Medulla oblongata (tissue), 1 donor: ENCODE measurements around the gene APBA2.

Experiments used
- DNase-seq: peaks from one replicate; pipeline ENCODE4 v3.0.0-alpha.2; 2015; ENCODE audit errors: extremely low spot score

The APBA2 gene

DNA sequence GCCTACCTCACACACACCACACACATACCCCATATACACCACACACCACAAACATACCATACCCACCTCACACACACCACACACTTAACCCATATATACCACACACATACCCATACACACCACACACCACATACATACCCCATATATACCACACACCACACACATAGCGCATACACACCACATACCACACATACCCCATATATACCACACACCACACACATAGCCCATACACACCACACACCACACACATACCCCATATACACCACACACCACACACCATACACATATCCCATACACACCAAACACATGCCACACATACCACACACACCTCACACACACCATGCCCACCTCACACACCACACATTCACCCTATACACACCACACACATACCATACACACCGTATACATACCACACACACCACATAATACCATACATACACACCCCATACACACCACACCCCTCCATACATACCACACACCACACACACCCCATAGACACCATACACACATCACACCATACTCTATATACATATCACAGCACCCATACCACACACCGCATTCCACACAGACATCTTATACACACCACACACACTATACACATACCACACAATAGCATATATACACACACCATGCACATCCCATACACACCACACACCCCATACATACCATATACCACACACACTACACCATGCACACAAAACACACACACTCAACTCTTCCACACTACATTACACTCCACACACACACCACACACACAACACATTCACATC, 29.5 kb downstream of the APBA2 start:
- DNase-seq = no peak

DNA sequence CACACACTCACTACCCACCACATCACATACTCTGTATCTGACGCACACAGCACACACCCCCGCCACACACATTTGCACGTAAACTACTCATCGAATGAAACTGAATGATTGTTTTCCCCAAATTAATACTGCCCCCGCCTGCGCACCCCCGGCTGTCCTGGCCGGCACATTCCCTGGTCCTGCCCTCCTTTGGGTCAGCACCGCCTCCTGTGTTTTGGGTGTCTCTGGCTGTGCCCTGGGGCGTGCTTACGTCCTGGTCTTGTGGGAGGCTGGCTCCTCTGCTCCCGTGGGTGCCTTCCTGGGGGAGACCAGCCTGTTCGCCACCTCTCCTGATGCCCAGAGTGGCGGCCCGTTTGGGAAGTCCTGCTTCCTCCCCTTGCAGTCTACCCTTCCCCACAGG, 30.2 kb downstream of the APBA2 start:
- DNase-seq = no peak

DNA sequence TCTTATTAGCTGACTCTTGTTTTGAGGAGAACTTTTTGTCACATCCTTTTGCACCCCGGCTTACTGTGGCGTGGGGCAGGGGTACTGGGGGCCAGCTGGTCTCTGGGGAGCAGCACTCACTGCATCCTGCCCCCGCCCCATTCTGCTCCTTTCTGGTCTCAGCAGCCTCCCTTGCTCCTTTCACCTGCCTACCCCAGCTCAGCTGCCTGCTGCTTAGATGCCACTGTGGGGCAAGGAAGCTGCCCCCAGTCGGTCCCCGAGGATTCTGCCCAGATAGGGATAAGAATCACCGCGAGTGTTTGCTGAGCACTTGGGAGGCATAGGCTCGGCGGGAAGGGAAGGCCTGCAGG, 32.0 kb downstream of the APBA2 start:
- DNase-seq = no peak

DNA sequence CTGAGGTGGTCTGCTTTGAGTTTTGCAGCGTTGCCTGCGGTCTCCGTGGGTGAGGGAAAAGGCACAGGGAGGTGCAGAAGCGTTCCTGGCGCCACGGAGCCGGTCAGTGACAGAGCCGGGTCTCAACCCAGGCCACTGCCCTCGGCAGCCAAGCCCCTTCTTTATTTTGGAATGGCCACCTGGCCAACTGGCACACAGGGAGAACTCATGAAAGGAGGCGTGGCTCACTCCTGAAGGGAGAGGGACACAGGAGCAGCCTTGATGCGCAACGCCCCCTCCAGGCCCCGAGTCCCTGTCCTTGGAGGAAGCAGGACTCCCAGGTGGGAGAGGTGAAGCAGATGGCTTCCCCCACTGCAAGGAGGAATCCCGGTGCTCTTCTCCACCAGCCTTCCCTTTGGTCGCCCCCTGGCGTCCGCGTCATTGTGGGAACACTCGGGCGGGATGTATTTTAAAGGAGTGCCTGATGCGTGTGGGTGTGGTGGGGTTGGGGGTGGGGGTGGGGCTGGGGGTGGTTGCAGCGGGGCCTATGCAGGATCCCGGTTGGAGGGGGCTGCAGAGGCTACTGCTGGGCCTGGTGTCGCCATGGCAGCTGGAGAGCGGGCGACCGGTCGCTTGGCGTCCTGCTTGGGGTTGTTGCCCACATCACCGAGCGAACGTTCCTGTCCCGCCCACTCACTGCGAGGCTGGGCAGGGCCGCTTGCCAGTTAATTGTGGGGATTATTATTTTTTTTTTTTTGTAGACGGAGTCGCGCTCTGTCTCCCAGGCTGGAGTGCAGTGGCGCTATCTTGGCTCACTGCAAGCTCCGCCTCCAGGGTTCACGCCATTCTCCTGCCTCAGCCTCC, 32.6 kb downstream of the APBA2 start:
- no peak for DNase-seq

DNA sequence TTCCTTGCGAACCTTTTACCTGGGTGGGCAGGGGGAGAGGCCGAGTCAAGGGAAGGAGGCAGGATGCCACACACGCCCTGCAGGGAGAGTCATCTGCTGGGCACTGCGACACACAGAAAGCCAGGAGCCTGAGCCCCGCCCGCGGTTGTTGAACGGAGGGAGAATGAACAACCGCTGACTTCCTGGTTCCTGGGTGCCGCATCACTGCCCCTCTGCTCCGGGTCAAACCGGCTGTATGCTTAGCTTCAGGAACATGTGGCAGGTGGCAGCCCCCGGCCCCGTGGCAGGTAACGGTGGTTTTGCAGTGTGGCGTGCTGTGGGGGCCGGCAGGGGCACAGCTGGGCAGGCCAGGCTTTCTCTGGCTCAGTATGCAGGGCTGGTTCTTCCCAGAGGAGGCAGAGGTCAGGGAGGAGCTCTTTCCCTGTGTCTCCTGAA, 33.4 kb downstream of the APBA2 start:
- no peak for DNase-seq

DNA sequence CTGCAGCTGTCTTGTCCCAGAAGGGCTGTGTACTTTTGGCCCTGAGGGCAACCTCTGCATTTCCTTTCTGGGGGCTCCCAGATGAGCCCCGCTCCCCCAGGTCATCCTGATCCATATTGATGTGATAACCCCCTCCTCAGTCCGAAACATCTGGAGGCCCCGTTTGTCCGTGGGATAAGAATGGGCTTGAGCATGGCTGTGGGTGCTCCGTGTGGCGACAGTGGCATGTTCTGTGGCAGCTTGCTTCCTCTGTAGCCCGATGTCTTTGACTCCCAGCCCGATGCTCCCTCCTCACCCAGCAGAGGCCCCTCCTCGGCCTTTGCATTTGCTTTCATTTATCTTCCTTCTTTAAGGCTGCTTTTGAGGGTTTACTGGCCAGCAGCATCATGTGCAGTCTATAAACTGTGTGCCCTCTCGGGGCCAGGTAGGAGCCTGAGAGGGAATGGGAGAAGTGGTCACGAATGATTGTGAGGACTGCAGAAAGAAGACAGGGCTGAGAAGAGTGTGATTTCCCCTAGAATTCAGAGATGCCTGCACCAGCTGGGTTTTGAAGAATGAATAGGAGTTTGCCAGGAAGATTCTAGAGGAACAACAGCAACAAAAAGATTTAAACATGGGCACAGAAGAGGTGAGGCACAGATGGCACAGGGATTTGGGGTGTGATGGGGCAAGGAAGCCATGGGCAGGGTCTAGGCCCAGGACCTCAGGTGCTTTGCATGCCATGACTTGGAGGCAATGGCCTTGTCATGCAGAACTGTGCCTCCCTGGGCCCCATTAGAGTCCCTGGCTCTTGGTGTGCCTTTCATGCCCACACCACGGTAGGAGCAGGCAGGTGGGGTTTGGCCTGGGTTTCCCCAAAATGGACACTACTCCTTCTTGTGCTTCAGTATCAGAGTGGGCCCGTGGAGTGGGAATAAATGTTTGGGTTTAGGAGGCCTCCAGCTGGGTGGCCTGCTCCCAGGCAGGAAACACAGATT, 34.2 kb downstream of the APBA2 start:
- no peak for DNase-seq

DNA sequence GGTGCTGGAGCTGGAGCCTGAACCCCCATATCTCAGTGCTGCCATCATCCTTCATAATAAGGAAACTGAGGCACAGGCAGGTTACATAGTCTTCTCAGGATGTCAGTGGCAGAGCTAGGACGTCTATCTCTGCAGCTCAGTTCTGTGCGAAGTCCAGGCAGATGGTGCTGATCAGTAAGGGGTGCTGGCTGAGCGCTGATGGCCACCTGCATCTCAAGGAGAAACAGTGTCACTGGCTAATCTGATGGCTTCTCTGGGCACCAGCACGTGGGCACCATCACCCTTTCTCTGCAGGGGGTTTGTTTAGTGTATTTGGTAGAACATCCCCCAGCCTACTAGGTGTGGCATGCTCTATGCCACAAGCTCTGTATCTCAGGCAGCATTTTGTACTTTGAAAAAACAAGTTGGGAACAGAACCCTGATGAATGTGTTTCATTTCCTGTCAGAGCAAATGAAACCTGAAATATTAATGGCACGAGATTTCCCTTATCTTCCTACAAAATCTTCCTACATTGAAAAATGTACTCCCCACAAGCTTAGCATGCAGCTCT, 35.1 kb downstream of the APBA2 start:
- no peak for DNase-seq

DNA sequence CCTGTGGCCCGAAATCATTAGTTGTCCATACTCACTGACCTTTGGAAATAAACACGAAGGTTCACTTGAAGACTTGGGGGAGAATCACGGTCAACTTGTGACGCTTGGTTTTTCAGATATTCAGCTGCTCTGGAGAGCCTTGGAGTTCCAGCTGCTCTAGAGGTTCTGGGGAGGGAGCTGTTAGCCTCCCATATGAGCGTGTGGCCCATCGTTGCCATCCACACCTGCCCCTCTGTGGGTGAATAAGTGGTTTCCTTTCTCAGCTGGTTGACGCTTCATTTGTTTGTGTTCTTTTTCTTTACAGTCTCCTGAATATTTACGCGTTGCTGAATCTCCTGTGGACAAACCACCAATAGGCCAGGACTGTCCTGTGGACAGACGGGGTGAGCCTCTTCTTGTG, 35.6 kb downstream of the APBA2 start:
- DNase-seq = no peak

DNA sequence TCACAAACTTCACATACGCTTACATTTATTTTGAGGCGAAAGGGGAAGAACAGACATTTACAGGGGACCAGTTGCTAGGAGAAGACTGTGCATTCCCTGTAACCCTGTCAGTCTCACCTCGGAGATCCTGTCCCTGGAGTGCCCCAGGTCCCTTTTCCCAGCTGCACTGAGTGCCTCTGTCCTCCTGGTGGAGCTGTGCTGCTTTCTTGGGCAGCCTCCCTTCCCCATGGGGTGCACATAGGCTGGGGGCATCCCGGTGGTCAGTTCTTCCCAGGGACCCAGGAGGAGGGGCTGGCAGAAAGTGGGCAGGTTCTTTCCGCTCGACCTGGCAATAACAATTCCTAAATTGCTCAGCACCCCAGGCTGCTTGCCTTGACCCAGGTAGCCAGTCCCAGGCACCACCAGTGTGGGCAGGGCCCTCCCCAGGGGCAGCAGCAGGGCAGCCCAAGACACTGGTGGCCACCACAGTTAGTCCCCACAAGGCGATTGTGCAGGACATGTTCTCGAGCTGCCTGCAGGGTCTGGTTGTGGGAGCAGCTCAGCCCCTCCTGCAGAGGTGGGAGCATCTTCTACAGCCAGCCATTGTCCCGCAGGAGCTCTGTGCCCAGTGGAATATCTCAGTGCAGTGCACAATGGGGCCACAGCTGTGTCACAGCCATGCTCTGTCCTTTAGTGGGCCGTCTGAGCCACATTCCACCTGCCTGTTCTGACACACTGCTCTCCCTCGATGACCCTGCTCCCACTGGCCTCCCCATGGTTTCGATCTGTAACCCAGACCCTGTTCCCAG, 36.3 kb downstream of the APBA2 start:
- DNase-seq = peak; percentile 61

DNA sequence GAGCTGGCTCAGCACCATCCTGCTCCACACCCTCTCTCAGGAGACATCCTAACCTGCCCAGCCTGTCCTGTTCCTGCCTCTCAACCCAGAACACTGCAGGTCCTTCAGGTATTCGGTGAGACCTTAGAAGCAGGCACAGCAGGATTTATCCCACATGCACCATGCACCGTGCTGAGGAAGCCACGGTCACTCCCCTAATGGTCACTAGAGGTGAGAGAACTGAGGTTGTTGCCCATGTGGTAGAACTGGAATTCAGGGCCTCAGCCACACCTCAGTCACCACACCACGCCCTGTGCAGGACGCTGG, 36.9 kb downstream of the APBA2 start:
- no peak for DNase-seq

DNA sequence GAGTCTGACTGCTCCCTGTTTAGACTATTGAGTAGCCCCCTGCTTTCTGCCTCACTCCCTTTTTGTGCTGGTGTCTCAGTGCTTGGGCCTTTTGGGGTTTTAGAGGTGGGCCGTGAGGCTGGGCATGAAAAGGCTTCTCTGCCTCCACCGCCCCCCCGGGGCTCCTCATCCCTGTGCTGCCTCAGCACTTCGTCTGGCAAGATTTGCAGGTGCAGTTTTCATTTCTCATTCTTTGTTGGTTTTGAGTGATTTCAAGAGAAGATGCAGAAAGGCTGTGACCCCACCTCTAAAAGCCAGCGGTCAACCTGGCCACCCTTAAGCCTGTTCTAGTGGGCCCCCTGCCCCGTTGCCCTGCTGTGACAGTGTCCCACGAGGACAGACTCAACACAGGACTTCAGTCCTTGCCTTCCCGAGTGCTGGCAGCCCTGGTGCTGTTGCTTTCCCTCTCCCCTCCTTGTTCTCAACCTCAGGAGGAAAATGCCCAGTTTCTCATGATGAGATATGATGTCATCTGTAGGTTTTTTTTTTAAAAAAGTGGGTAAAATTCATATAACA, 38.0 kb downstream of the APBA2 start:
- DNase-seq = no peak

DNA sequence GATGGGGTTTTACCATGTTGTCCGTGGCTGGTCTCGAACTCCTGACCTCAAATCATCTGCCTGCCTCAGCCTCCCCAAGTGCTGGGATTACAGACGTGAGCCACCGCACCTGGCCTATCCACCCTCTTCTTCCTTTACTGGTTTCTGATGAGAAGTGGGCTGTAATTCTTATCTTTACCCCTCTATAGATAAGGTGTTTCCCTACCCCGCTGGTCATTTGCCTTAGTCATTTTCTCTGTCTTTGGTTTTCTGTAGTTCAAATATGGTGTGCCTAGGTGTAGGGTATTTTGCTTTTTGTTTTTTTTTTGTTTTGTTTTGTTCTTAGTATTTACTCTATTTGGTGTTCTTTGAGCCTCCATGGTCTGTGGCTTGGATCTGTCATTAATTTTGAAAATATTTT, 41.3 kb downstream of the APBA2 start:
- DNase-seq = no peak

DNA sequence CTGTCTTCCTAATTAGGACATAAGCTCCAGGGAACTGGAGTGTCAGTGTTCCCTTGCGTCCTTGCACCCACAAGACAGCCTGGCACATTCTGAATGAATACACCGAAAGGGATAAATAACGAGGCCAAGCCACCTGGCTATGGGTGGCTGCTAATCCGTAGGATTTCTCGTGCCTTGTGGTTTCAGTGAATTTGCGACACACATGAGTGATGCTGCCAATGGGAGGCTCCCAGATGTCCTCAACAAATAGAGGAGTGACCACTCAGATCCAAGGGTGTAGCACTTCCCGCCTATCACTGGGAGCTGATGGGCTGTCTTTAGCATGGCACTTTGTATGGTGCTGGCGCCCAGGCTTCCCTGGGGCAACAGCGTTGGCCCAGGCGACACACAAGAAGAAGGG, 43.4 kb downstream of the APBA2 start:
- DNase-seq = no peak

DNA sequence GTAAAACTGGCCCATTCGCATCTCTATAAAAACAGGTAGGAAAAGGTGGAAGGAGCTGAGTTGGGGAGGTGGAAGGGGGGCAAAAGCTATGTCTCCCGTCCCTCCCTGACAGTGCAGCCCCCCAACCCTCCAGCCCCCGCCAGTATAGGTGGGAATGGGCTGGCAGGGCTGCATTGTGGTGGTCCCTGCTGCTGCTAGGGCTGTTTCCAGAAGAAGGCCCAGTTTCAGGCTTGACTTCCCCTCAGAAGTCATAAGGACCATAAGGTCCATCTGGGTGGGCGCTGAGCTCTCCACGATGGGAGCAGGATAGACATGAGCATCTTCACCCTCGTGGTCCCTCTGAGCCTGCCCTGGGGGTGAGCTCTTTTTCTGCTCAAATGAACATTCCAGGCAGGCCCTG, 44.2 kb downstream of the APBA2 start:
- DNase-seq = no peak

DNA sequence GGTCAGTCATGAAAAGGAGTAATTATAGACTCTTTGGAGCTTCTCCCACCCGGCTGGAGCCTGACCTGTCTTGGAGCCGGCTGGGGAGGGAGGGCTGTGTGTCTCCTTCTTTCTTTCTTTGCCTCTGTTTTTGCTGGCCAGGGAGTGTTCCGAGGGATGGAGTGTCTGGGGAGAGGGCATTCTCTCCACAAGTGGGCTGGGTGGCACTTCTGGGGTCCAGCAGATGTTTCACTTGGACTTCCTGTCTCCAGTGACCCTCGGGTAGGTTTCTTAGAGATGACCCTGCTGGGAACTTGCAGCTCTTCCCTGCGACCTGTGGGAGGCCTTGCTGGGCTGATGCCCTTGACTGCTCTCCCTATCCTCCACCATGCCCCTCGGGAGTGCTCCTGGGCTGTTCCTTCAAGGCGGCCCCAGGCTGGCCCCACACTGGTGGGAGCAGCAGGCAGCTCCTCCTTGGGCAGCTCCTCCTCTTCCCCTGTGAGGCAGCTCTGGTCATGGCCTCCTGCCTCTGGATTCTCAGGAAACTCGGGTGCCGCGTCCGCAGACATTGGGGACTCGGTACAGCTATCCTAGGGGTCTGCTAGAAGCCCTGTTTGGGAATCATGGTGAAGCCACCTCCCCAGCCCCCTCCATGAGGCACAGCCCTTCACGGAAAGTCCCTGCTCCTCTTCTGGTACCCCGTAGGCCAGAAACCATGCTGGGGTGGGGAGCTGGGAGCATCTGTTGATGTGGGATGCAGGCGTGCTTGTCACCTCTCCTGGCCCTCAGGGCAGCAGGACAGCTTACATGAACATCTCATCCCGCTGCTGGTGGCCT, 44.9 kb downstream of the APBA2 start:
- peak; percentile 21 for DNase-seq

DNA sequence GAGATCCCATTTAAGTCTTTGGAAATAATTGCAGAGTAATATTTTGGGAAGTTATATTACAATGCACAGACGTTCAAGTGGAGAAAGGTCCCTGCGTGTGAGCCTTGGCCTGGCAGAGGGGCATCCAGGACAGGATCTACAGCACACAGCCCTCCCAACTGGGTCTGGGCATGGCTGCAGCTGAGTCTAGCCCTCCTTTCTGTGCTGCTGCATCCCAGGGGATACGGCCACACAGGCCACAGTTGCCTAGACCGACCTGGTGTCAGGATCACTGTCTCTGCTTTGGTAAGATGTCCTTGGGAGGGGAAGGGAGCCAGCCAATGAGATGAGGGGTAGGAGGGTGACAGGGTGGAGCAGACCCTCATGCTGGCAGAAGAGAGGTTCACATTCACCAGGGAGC, 46.1 kb downstream of the APBA2 start:
- no peak for DNase-seq

DNA sequence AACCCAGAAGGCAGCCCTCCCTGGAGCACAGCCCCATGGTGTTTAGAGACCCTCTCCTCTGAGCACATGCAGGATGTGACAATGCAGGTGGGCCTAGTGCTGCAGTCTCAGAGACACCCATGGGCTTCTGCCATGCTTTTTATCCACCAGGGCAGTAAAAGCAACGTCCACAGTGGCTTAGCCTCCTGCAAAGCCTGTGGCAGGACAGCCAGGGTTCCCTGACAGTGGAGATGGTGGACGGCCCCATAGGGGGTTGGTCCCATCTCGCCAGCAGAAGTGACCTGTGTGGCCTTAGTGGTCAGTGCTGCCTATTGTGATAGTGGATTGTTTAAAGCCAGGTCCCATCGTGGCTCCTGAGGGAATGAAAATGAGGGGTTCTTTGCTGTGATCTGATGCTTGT, 46.6 kb downstream of the APBA2 start:
- DNase-seq = no peak

DNA sequence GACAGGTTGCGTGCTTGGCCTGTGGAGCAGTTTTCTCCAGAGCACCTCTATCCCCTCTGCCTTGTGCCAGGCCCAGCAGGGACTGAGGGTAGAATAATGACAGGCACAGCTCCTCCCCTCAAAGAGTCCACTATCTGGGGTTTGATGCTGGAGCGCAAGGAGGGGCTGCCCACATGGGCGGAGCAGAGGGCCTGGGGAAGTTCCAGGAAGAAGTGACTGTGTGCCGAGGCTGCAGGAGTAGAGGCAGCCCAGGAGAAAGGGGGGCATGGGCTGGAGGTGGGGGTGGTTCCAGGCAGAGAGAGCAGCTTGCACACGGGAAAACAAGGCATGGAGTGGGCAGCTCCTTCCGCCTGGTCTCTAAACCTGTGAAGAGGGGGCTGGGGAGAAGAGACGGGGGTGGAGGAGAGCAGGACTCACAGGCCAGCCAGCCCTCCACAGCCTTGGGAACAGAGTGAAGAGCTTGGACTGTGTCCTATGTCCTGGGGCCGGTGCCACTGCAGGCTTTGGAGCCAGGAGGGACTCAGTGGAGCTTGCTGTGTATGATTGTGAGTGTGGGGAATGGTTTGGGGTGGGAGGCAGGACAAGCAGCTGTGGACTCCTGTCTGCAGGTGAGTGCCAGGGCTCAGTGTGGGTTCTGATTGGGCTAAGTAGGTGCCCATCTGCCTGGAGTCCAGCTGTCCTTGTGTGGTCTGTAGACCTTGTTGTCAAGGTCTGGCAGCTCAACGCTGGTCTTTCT, 48.1 kb downstream of the APBA2 start:
- DNase-seq = peak; percentile 41

DNA sequence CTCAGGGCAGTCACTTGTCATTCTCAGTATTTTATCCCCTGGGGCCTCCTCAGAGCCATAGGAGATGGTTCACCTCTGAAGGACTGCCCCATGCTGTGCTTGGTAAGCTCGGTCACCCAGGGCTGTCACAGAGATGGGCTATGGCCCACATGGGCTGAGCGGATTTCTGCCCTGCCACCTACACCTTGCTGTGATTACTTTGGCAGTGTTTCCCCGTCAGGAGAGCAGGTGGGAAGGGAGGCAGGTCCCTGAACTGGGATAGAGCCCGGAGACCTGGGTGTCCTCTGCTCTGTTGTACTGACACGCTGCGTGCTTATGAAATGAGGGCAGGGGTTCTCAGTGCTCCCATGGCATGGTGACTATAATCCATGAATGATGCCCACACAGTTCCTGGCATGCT, 48.9 kb downstream of the APBA2 start:
- DNase-seq = no peak
